ENCODE measurements around the gene MEF2C. TPM values are rescaled to one million over a fixed set of nuclear protein-coding genes. Genes with fewer than 3 reads are reported as not detected.

The MEF2C gene
- polyA plus RNA-seq, 1 donor from 2014 or later: 30.2 TPM

DNA sequence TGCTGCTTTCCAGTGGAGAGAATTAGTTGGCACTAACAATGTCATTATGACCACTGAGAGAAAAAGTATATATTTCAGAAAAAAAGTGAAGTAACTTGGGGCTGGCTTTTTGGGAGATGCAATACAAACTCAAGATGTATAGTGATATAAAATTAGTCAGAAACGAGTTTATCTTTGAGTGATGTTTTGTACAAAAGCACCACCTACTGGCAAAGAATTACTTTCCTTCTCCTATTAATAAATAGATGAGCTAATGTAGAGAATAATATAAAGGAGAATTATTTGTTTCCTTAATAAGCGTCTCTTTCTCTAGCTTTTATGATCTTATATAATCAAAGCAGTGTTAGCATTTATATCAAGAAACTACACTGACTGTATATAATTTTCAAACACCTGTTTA is 158.8 kb downstream of the MEF2C start:
- H3K27me3 ChIP-seq (ENCODE audit: insufficient read depth, low read depth, low read length): no peaks in the 10 kb centered on the region
- H2AFZ ChIP-seq (ENCODE audit: low read depth, low read length): no peak overlapping the region
- no peaks in the 10 kb centered on the region for H4K20me1 ChIP-seq (ENCODE audit: insufficient read depth)
- H3K27ac ChIP-seq (ENCODE audit: low read length): no peak overlapping the region
- H3K4me2 ChIP-seq (ENCODE audit: low read length): no peak overlapping the region
- H3K36me3 ChIP-seq (ENCODE audit: insufficient read depth, low read length): no peaks in the 10 kb centered on the region
- no peaks in the 10 kb centered on the region for H3K9me3 ChIP-seq (ENCODE audit: low read length)
- TF ChIP-seq TAF1 (IDR thresholded peaks at IDR 0.05; ENCODE audit: low read depth): no peak
- peak; percentile 72 for TF ChIP-seq SMC3 (conservative IDR thresholded peaks at IDR 0.05; ENCODE audit: poor library complexity)
- no peak for TF ChIP-seq POLR2AphosphoS5 (IDR thresholded peaks at IDR 0.05)
- TF ChIP-seq EP300 (conservative IDR thresholded peaks at IDR 0.05; ENCODE audit: poor library complexity, severe bottlenecking): no peak
- no peak for TF ChIP-seq EZH2 (IDR thresholded peaks at IDR 0.05; ENCODE audit: borderline replicate concordance, insufficient read depth, low read length, poor library complexity, severe bottlenecking)
- TF ChIP-seq, protein P1, sequence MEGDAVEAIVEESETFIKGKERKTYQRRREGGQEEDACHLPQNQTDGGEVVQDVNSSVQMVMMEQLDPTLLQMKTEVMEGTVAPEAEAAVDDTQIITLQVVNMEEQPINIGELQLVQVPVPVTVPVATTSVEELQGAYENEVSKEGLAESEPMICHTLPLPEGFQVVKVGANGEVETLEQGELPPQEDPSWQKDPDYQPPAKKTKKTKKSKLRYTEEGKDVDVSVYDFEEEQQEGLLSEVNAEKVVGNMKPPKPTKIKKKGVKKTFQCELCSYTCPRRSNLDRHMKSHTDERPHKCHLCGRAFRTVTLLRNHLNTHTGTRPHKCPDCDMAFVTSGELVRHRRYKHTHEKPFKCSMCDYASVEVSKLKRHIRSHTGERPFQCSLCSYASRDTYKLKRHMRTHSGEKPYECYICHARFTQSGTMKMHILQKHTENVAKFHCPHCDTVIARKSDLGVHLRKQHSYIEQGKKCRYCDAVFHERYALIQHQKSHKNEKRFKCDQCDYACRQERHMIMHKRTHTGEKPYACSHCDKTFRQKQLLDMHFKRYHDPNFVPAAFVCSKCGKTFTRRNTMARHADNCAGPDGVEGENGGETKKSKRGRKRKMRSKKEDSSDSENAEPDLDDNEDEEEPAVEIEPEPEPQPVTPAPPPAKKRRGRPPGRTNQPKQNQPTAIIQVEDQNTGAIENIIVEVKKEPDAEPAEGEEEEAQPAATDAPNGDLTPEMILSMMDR (IDR thresholded peaks at IDR 0.05; ENCODE audit: poor library complexity, severe bottlenecking): peak; percentile 73
- no peak for TF ChIP-seq MXI1 (conservative IDR thresholded peaks at IDR 0.05; ENCODE audit: poor library complexity, severe bottlenecking)
- TF ChIP-seq, protein P2, sequence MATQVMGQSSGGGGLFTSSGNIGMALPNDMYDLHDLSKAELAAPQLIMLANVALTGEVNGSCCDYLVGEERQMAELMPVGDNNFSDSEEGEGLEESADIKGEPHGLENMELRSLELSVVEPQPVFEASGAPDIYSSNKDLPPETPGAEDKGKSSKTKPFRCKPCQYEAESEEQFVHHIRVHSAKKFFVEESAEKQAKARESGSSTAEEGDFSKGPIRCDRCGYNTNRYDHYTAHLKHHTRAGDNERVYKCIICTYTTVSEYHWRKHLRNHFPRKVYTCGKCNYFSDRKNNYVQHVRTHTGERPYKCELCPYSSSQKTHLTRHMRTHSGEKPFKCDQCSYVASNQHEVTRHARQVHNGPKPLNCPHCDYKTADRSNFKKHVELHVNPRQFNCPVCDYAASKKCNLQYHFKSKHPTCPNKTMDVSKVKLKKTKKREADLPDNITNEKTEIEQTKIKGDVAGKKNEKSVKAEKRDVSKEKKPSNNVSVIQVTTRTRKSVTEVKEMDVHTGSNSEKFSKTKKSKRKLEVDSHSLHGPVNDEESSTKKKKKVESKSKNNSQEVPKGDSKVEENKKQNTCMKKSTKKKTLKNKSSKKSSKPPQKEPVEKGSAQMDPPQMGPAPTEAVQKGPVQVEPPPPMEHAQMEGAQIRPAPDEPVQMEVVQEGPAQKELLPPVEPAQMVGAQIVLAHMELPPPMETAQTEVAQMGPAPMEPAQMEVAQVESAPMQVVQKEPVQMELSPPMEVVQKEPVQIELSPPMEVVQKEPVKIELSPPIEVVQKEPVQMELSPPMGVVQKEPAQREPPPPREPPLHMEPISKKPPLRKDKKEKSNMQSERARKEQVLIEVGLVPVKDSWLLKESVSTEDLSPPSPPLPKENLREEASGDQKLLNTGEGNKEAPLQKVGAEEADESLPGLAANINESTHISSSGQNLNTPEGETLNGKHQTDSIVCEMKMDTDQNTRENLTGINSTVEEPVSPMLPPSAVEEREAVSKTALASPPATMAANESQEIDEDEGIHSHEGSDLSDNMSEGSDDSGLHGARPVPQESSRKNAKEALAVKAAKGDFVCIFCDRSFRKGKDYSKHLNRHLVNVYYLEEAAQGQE (IDR thresholded peaks at IDR 0.05; ENCODE audit: borderline replicate concordance): no peak
- TF ChIP-seq RAD21 (conservative IDR thresholded peaks at IDR 0.05): peak; percentile 74
- H3K4me3 ChIP-seq (ENCODE audit: low read length): no peak overlapping the region
- no peaks in the 10 kb centered on the region for H3K9me2 ChIP-seq (ENCODE audit: insufficient read depth, low read length)
- no peaks in the 10 kb centered on the region for H3F3A ChIP-seq (ENCODE audit: insufficient read depth, low read length, poor library complexity, severe bottlenecking)
- no peaks in the 10 kb centered on the region for H3K79me2 ChIP-seq (replicated peaks; ENCODE audit: insufficient read depth, low read length)
- no peak overlapping the region for H3K9ac ChIP-seq (ENCODE audit: low read length)

DNA sequence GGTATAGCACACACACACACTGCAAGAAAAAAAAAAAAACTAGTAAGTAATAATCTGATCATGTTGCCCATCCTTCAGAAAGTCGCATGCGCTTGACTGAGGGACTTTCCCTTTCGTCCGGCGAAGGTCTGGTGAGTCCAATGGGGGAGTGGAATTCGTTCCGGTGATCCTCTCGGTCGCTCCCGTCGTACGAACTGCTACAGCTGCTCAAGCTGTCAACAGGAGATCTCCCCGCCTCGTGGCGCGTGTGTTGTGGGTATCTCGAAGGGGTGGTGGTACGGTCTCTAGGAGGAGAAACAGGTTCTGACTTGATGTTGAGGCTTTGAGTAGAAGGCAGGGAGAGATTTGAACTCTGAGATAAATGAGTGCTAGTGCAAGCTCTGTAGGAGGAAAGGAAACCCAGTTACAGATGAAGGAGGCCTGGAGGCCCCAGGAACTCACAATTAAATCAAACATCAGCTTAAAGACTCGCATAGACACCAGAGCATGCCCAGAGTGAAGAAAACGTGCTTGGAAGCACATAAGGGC is 160.4 kb downstream of the MEF2C start:
- H3K4me2 ChIP-seq (ENCODE audit: low read length): no peak overlapping the region
- TF ChIP-seq MXI1 (conservative IDR thresholded peaks at IDR 0.05; ENCODE audit: poor library complexity, severe bottlenecking): no peak
- TF ChIP-seq, protein P1 (IDR thresholded peaks at IDR 0.05; ENCODE audit: poor library complexity, severe bottlenecking): no peak
- no peak for TF ChIP-seq SMC3 (conservative IDR thresholded peaks at IDR 0.05; ENCODE audit: poor library complexity)
- no peak for TF ChIP-seq TAF1 (IDR thresholded peaks at IDR 0.05; ENCODE audit: low read depth)
- TF ChIP-seq EZH2 (IDR thresholded peaks at IDR 0.05; ENCODE audit: borderline replicate concordance, insufficient read depth, low read length, poor library complexity, severe bottlenecking): no peak
- TF ChIP-seq RAD21 (conservative IDR thresholded peaks at IDR 0.05): no peak
- no peak for TF ChIP-seq EP300 (conservative IDR thresholded peaks at IDR 0.05; ENCODE audit: poor library complexity, severe bottlenecking)
- no peak for TF ChIP-seq POLR2AphosphoS5 (IDR thresholded peaks at IDR 0.05)
- TF ChIP-seq, protein P2 (IDR thresholded peaks at IDR 0.05; ENCODE audit: borderline replicate concordance): no peak
- no peaks in the 10 kb centered on the region for H3K9me2 ChIP-seq (ENCODE audit: insufficient read depth, low read length)
- no peak overlapping the region for H3K4me3 ChIP-seq (ENCODE audit: low read length)
- H3K27ac ChIP-seq (ENCODE audit: low read length): no peak overlapping the region
- H3K9me3 ChIP-seq (ENCODE audit: low read length): no peaks in the 10 kb centered on the region
- H3K9ac ChIP-seq (ENCODE audit: low read length): no peak overlapping the region
- H2AFZ ChIP-seq (ENCODE audit: low read depth, low read length): no peak overlapping the region
- H3K36me3 ChIP-seq (ENCODE audit: insufficient read depth, low read length): no peaks in the 10 kb centered on the region
- H3F3A ChIP-seq (ENCODE audit: insufficient read depth, low read length, poor library complexity, severe bottlenecking): no peaks in the 10 kb centered on the region
- H3K27me3 ChIP-seq (ENCODE audit: insufficient read depth, low read depth, low read length): no peaks in the 10 kb centered on the region
- H4K20me1 ChIP-seq (ENCODE audit: insufficient read depth): no peaks in the 10 kb centered on the region
- H3K79me2 ChIP-seq (replicated peaks; ENCODE audit: insufficient read depth, low read length): no peaks in the 10 kb centered on the region
